B cell (primary cell): ENCODE data around the gene CDH2.

Source experiments
- EZH2 ChIP-seq: IDR thresholded peaks from 2 replicates; pipeline ENCODE4 v1.6.1; 2012; ENCODE audit warnings: borderline replicate concordance, low read depth, mild to moderate bottlenecking, moderate library complexity, low read length; ENCODE audit not compliant: insufficient read depth, poor library complexity, severe bottlenecking
- TF ChIP-seq, protein P1 (sequence below): fragments of 200-600 bp; IDR thresholded peaks from one replicate; pipeline ENCODE4 v1.8.0; 2022; ENCODE audit warnings: antibody characterized with exemption, mild to moderate bottlenecking

DNA sequence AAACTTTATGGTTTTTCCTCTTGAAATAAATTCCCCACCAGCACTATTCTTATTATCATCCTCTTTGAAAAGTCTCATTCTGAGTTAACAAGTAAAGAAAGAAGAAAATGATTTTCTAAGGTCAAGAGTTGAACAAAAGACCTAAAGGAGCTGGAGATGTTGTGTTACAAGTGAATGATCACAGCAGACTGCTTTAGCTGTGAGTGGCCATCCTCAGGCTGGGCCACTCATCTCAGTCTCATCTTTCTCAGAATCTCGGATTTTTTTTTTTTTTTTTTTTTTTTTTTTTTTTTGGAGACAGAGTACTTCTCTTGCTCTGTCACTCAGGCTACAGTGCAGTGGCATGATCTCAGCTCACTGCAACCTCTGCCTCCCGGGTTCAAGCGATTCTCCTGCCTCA, 133.3 kb downstream of the CDH2 start:
- TF ChIP-seq, protein P1, sequence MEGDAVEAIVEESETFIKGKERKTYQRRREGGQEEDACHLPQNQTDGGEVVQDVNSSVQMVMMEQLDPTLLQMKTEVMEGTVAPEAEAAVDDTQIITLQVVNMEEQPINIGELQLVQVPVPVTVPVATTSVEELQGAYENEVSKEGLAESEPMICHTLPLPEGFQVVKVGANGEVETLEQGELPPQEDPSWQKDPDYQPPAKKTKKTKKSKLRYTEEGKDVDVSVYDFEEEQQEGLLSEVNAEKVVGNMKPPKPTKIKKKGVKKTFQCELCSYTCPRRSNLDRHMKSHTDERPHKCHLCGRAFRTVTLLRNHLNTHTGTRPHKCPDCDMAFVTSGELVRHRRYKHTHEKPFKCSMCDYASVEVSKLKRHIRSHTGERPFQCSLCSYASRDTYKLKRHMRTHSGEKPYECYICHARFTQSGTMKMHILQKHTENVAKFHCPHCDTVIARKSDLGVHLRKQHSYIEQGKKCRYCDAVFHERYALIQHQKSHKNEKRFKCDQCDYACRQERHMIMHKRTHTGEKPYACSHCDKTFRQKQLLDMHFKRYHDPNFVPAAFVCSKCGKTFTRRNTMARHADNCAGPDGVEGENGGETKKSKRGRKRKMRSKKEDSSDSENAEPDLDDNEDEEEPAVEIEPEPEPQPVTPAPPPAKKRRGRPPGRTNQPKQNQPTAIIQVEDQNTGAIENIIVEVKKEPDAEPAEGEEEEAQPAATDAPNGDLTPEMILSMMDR, result no peak
- TF ChIP-seq EZH2, result no peak
